Prostate gland (tissue), 2 donors: Measurements from ENCODE around the gene ATP6V1E1. TPM values are rescaled to one million over a fixed set of nuclear protein-coding genes. Genes with fewer than 3 reads are reported as not detected.

Experiments used
- DNase-seq: peaks from one replicate; pipeline ENCODE4 v3.0.0-alpha.2; 2019; ENCODE audit warnings: low spot score
- H3K27ac ChIP-seq, 2 donors: fragments of 200-600 bp; sonication (generic); 2 replicates each; pipeline ENCODE4 v1.5.1; 2017 to 2019
- H3K27me3 ChIP-seq: fragments of 200-600 bp; sonication (generic); replicated peaks from 2 replicates; pipeline ENCODE4 v1.5.1; 2019; ENCODE audit not compliant: insufficient read depth
- H3K36me3 ChIP-seq, 2 donors: fragments of 200-600 bp; sonication (generic); 1 replicate in 1 of 2; 2 replicates in 1 of 2; pipeline versions ENCODE4 v1.5.1 to v1.8.1; 2017 to 2019
- H3K4me1 ChIP-seq: fragments of 200-600 bp; sonication (generic); replicated peaks from 2 replicates; pipeline ENCODE4 v1.5.1; 2019
- H3K4me3 ChIP-seq, 2 donors: fragments of 200-600 bp; sonication (generic); 2 replicates each; pipeline ENCODE4 v1.5.1; 2017 to 2019
- H3K9me3 ChIP-seq: fragments of 200-600 bp; sonication (generic); 2 replicates; pipeline ENCODE4 v1.5.1; 2017
- POLR2A ChIP-seq: fragments of 450-650 bp; IDR thresholded peaks from one replicate; pipeline ENCODE4 v1.6.1; 2016; ENCODE audit warnings: antibody characterized with exemption, mild to moderate bottlenecking
- POLR2AphosphoS5 ChIP-seq: sonication (generic); formaldehyde crosslinking; IDR thresholded peaks from one replicate; pipeline ENCODE4 v1.6.1; 2017; ENCODE audit warnings: antibody characterized with exemption
- WGBS: methylation state at CpG from one replicate; pipeline ENCODE4 v1.1.5; 2018; 5-methylcytosine and 5-hydroxymethylcytosine counted together
- intact Hi-C: fragments of 100-400 bp; cut with DNase I; formaldehyde crosslinking; loops from one replicate; pipeline ENCODE4 v1.14.2; 2022
- total RNA-seq, 2 donors: library from RNA; depleted of rRNA; stranded (reverse); fragments of >200 nt; gene quantifications; one replicate each; pipeline ENCODE4 v1.1.0, GENCODE V29; 2016
- TF ChIP-seq, protein P1 (sequence below), 4 experiments: fragments of 200-600 bp in 2 of 4; fragments of 450-650 bp in 2 of 4; sonication (generic) in 2 of 4; IDR thresholded peaks; 1 replicate in 3 of 4; 2 replicates in 1 of 4; pipeline ENCODE4 v1.5.1; 2016 to 2019; ENCODE audit warnings: antibody characterized with exemption in 4 of 4, mild to moderate bottlenecking in 2 of 4, moderate library complexity in 2 of 4

ATP6V1E1 gene
- total RNA-seq, 2 donors from 2014 or later, result 101 to 150 TPM

- no peaks in the 10 kb centered on the region for H3K9me3 ChIP-seq
- H3K27me3 ChIP-seq, result no peaks in the 10 kb centered on the region
- intact Hi-C loops, result no loop called here
- DNase-seq, result no peak
- H3K27ac ChIP-seq, result no peak overlapping the region
- H3K4me1 ChIP-seq, result no peaks in the 10 kb centered on the region
- no peaks in the 10 kb centered on the region for H3K36me3 ChIP-seq
- TF ChIP-seq POLR2AphosphoS5, result no peak
- no peak for TF ChIP-seq POLR2A
- TF ChIP-seq, protein P1, sequence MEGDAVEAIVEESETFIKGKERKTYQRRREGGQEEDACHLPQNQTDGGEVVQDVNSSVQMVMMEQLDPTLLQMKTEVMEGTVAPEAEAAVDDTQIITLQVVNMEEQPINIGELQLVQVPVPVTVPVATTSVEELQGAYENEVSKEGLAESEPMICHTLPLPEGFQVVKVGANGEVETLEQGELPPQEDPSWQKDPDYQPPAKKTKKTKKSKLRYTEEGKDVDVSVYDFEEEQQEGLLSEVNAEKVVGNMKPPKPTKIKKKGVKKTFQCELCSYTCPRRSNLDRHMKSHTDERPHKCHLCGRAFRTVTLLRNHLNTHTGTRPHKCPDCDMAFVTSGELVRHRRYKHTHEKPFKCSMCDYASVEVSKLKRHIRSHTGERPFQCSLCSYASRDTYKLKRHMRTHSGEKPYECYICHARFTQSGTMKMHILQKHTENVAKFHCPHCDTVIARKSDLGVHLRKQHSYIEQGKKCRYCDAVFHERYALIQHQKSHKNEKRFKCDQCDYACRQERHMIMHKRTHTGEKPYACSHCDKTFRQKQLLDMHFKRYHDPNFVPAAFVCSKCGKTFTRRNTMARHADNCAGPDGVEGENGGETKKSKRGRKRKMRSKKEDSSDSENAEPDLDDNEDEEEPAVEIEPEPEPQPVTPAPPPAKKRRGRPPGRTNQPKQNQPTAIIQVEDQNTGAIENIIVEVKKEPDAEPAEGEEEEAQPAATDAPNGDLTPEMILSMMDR (IDR thresholded peaks at IDR 0.05), result no peak
- WGBS, result 60% methylated on average over 7 of the region's 7 CpGs
- H3K4me3 ChIP-seq, result no peak overlapping the region
These were observed 75.8 kb downstream of the ATP6V1E1 start for GRCh38 chr22:17552737-17553136.

GRCh38 chr22:17549655-17550054, 78.9 kb downstream of the ATP6V1E1 start:
- DNase-seq, result no peak
- H3K27me3 ChIP-seq, result no peaks in the 10 kb centered on the region
- no peaks in the 10 kb centered on the region for H3K9me3 ChIP-seq
- no peak overlapping the region for H3K27ac ChIP-seq
- no peak for TF ChIP-seq POLR2AphosphoS5
- TF ChIP-seq, protein P1 (IDR thresholded peaks at IDR 0.05), result no peak
- TF ChIP-seq POLR2A, result no peak
- H3K36me3 ChIP-seq, result no peaks in the 10 kb centered on the region
- no peaks in the 10 kb centered on the region for H3K4me1 ChIP-seq
- H3K4me3 ChIP-seq, result no peak overlapping the region
- intact Hi-C loops, result no loop called here
- 50% methylated on average over 5 of the region's 5 CpGs for WGBS

GRCh38 chr22:17549183-17549582, 79.4 kb downstream of the ATP6V1E1 start:
- Histone ChIP-seq H3K27ac (no peak overlapping the region), H3K4me3 (no peak overlapping the region), H3K4me1 (no peaks in the 10 kb centered on the region), H3K27me3 (no peaks in the 10 kb centered on the region), H3K36me3 (no peaks in the 10 kb centered on the region), H3K9me3 (no peaks in the 10 kb centered on the region)
- WGBS, result 87% methylated on average over 10 of the region's 10 CpGs
- DNase-seq, result no peak
- intact Hi-C loops, result no loop called here
- TF ChIP-seq POLR2AphosphoS5, result no peak
- TF ChIP-seq POLR2A, result no peak
- TF ChIP-seq, protein P1 (IDR thresholded peaks at IDR 0.05), result no peak

- H3K27ac ChIP-seq, result no peak overlapping the region
- H3K4me3 ChIP-seq, result no peak overlapping the region
- intact Hi-C loops, result no loop called here
- no peaks in the 10 kb centered on the region for H3K4me1 ChIP-seq
- no peaks in the 10 kb centered on the region for H3K9me3 ChIP-seq
- no peaks in the 10 kb centered on the region for H3K27me3 ChIP-seq
- DNase-seq, result no peak
- H3K36me3 ChIP-seq, result no peaks in the 10 kb centered on the region
- 95% methylated on average over 5 of the region's 5 CpGs for WGBS
- no peak for TF ChIP-seq POLR2AphosphoS5
- TF ChIP-seq, protein P1 (IDR thresholded peaks at IDR 0.05), result no peak
- TF ChIP-seq POLR2A, result no peak
These were observed 79.9 kb downstream of the ATP6V1E1 start for GRCh38 chr22:17548756-17549035.

DNA sequence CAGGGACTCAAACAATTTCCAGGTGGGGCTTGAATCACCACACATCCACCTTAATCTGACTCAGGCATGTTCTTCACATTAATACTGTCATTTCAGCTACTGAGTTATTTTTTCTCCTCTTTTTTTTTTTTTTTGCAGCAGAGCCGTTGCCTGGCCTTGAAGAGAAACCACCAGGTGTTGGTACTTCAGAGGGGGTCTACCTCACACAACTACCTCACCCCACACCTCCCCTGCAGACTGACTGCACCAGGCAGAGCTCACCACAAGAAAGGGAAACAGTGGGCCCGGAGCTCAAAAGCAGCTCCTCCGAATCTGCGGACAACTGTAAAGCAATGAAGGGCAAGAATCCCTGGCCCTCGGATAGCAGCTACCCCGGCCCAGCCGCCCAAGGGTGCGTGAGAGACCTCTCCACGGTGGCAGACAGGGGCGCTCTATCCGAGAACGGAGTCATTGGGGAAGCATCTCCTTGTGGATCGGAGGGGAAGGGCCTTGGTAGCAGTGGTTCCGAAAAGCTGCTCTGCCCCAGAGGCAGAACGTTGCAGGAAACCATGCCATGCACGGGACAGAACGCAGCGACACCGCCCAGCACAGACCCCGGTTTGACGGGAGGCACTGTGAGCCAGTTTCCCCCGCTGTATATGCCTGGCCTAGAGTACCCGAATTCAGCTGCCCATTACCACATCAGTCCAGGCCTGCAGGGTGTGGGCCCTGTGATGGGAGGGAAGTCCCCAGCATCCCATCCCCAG, 80.4 kb downstream of the ATP6V1E1 start:
- no peaks in the 10 kb centered on the region for H3K27me3 ChIP-seq
- intact Hi-C loops, result no loop called here
- WGBS, result 95% methylated on average over 23 of the region's 23 CpGs
- H3K36me3 ChIP-seq, result no peaks in the 10 kb centered on the region
- no peak overlapping the region for H3K4me3 ChIP-seq
- DNase-seq, result no peak
- no peak overlapping the region for H3K27ac ChIP-seq
- no peaks in the 10 kb centered on the region for H3K9me3 ChIP-seq
- H3K4me1 ChIP-seq, result no peaks in the 10 kb centered on the region
- TF ChIP-seq POLR2A, result no peak
- TF ChIP-seq, protein P1 (IDR thresholded peaks at IDR 0.05), result no peak
- no peak for TF ChIP-seq POLR2AphosphoS5
